GM19395 (cell line): Measurements from ENCODE around the gene FHIT.

Source experiments
- ATAC-seq: cut with Tn5 transposase; IDR thresholded peaks from one replicate; pipeline ENCODE4 v1.9.1; 2021; ENCODE audit warnings: mild to moderate bottlenecking, moderate library complexity; ENCODE audit not compliant: unreplicated experiment

Gene FHIT

GRCh38 chr3:60867200-60867599 is 384.1 kb downstream of the FHIT start:
- ATAC-seq, result no peak

GRCh38 chr3:60856257-60857046 is 394.8 kb downstream of the FHIT start:
- ATAC-seq, result no peak

GRCh38 chr3:60855250-60855649 is 396.0 kb downstream of the FHIT start:
- ATAC-seq, result no peak

- no peak for ATAC-seq
Observed at GRCh38 chr3:60854791-60855190, 396.5 kb downstream of the FHIT start.

GRCh38 chr3:60847791-60848190 is 403.5 kb downstream of the FHIT start:
- ATAC-seq, result no peak

- ATAC-seq, result no peak
Observed at GRCh38 chr3:60844256-60844655, 407.0 kb downstream of the FHIT start.

- no peak for ATAC-seq
Observed at GRCh38 chr3:60841355-60841754, 409.9 kb downstream of the FHIT start.

- ATAC-seq, result no peak
Observed at GRCh38 chr3:60839246-60839645, 412.0 kb downstream of the FHIT start.

- ATAC-seq, result no peak
Observed at GRCh38 chr3:60835796-60836195, 415.5 kb downstream of the FHIT start.

GRCh38 chr3:60829058-60829457 is 422.2 kb downstream of the FHIT start:
- ATAC-seq, result no peak

- no peak for ATAC-seq
Observed at GRCh38 chr3:60827666-60828065, 423.6 kb downstream of the FHIT start.

- no peak for ATAC-seq
Observed at GRCh38 chr3:60826511-60826910, 424.7 kb downstream of the FHIT start.

GRCh38 chr3:60812502-60812901 is 438.8 kb downstream of the FHIT start:
- no peak for ATAC-seq

- no peak for ATAC-seq
Observed at GRCh38 chr3:60810881-60811280, 440.4 kb downstream of the FHIT start.

GRCh38 chr3:60809857-60810610 is 441.2 kb downstream of the FHIT start:
- no peak for ATAC-seq

GRCh38 chr3:60803216-60804173 is 447.8 kb downstream of the FHIT start:
- no peak for ATAC-seq

- no peak for ATAC-seq
Observed at GRCh38 chr3:60801307-60801706, 449.9 kb downstream of the FHIT start.

GRCh38 chr3:60798456-60798855 is 452.8 kb downstream of the FHIT start:
- ATAC-seq, result no peak

GRCh38 chr3:60792249-60792852 is 458.9 kb downstream of the FHIT start:
- ATAC-seq, result no peak

GRCh38 chr3:60788185-60788584 is 463.1 kb downstream of the FHIT start:
- ATAC-seq, result no peak

- ATAC-seq, result no peak
Observed at GRCh38 chr3:60781935-60782334, 469.3 kb downstream of the FHIT start.
